ENCODE results near the gene ABCB8.

The ABCB8 gene

DNA sequence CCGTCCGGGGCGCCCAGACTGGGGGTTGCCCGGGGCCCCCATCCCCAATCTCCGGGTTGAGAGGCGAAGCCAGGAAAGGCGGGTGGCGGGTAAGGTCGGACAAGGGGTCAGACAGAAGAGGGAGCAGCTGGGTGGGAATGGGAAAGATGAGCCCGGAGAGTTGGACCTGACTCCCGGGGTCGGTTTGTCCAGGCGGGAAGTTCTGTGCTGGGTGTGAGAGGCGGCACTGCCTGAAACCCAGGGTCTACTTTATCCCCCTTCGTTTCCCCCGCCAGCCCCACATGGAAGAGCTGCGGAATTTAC is 31.8 kb downstream of the ABCB8 start:
- in situ Hi-C loops (cut with HindIII; ENCODE audit: low pct_unique_long_range_greater_than_20kb, low sequenced_read_pairs) = no loop called here
- DNase-seq (ENCODE audit: low read depth in 1 of 2, low spot score in 1 of 2) = no peak
- no peak for TF ChIP-seq JUND (IDR thresholded peaks at IDR 0.05; ENCODE audit: low read depth)

DNA sequence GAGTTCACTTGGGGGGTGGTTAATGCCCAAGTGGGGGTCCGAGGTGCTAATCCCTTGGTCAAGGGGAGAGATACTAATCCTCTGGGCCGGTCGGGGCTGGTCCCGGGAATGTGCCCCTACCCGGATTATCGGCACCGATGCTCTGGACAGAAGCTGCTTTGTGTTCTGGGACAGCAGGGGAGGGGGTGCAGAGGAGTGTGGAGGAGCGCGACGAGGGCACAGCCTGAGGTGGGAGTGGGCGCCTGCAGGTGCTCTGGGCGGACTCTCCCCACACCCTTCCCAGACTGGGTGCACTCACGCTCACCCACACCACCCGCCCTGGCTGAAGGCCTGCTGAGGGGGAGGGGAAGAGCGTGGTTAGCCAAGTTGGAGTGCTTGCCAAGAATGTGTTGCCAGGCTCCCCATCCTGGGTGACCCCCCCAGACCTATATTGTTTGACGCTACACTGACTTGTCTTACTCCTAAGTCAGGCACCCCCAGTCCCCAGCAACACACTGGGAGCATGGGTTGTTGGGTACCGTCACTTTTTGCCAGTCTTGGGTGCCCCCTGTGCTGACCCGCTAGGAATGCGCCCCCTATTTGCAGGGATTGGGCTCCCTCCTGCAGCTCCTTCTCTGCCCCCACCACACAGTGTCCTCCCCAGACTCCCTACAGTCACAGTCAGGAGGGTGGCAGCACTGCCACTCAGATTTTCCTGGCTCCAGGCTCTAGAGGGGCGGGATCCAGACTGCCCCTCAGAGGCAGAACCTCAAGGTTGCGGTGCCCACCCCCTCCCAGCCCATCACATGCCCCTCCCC is 32.4 kb downstream of the ABCB8 start:
- TF ChIP-seq JUND (IDR thresholded peaks at IDR 0.05; ENCODE audit: low read depth) = no peak
- in situ Hi-C loops (cut with HindIII; ENCODE audit: low pct_unique_long_range_greater_than_20kb, low sequenced_read_pairs) = no loop called here
- peak in 1 of 2 experiments; percentile 68 for DNase-seq (ENCODE audit: low read depth in 1 of 2, low spot score in 1 of 2)

DNA sequence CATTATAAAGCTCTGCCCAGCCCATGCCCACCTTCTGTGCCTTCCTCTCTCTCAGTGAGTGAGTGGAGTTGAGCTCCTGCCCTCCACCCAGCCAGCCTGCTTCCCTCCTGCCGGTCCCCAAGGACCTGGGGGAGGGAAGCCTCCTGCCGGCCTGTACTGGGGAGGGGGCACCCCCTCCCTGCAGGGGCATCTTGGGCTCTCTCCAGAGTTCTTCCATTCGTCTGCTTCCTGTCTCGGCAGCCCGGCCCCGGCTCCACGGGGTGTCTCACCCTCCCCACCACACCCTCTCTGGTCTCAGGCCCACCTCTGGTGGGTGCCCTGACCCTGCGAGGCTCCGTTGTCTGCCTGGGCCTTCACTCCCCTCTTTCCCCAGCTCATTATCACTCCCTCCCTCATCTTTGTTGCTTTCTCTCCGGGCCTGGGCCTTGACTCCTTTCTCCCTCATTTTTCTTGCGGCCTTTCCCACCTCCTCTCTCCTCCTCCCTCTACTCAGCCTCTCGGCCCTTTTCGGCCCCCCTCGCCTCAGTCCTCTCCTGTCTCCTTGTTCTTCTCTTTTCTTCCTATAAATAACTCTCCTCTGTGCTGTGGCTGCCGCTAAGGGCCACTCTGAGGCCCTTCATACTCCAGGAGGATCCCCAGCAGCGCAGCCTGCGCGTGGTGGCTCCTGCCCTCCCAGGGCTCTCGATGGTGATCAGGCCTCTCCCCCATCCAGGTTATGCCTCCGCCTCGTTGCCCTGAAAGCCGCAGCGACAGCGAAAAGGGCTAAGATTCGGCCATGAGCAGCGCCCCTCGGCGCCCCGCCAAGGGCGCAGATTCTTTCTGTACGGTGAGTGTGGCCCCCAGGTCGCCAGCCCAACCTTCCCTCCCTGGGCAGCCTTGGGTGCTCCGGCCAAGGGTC is 33.2 kb downstream of the ABCB8 start:
- DNase-seq (ENCODE audit: low read depth in 1 of 2, low spot score in 1 of 2) = no peak
- in situ Hi-C loops (cut with HindIII; ENCODE audit: low pct_unique_long_range_greater_than_20kb, low sequenced_read_pairs) = no loop called here
- TF ChIP-seq JUND (IDR thresholded peaks at IDR 0.05; ENCODE audit: low read depth) = no peak

GRCh38 chr7:151062111-151062398 is 33.8 kb downstream of the ABCB8 start:
- no peak for DNase-seq (ENCODE audit: low read depth in 1 of 2, low spot score in 1 of 2)
- TF ChIP-seq JUND (IDR thresholded peaks at IDR 0.05; ENCODE audit: low read depth) = no peak
- in situ Hi-C loops (cut with HindIII; ENCODE audit: low pct_unique_long_range_greater_than_20kb, low sequenced_read_pairs) = no loop called here

GRCh38 chr7:151062399-151063211 is 34.4 kb downstream of the ABCB8 start:
- no peak for TF ChIP-seq JUND (IDR thresholded peaks at IDR 0.05; ENCODE audit: low read depth)
- in situ Hi-C loops (cut with HindIII; ENCODE audit: low pct_unique_long_range_greater_than_20kb, low sequenced_read_pairs) = no loop called here
- no peak for DNase-seq (ENCODE audit: low read depth in 1 of 2, low spot score in 1 of 2)

- in situ Hi-C loops (cut with HindIII; ENCODE audit: low pct_unique_long_range_greater_than_20kb, low sequenced_read_pairs) = no loop called here
- no peak for TF ChIP-seq JUND (IDR thresholded peaks at IDR 0.05; ENCODE audit: low read depth)
- no peak for DNase-seq (ENCODE audit: low read depth in 1 of 2, low spot score in 1 of 2)
Observed at GRCh38 chr7:151063212-151063561, 34.9 kb downstream of the ABCB8 start.

GRCh38 chr7:151064454-151064853 is 36.2 kb downstream of the ABCB8 start:
- no peak for TF ChIP-seq JUND (IDR thresholded peaks at IDR 0.05; ENCODE audit: low read depth)
- in situ Hi-C loops (cut with HindIII; ENCODE audit: low pct_unique_long_range_greater_than_20kb, low sequenced_read_pairs) = no loop called here
- no peak for DNase-seq (ENCODE audit: low read depth in 1 of 2, low spot score in 1 of 2)

- TF ChIP-seq JUND (IDR thresholded peaks at IDR 0.05; ENCODE audit: low read depth) = no peak
Observed at GRCh38 chr7:151064993-151065392, 36.7 kb downstream of the ABCB8 start.

GRCh38 chr7:151065516-151065915 is 37.3 kb downstream of the ABCB8 start:
- in situ Hi-C loops (cut with HindIII; ENCODE audit: low pct_unique_long_range_greater_than_20kb, low sequenced_read_pairs) = no loop called here
- TF ChIP-seq JUND (IDR thresholded peaks at IDR 0.05; ENCODE audit: low read depth) = no peak
- no peak for DNase-seq (ENCODE audit: low read depth in 1 of 2, low spot score in 1 of 2)

More at GRCh38 chr7:151064993-151065392, 36.7 kb downstream of the ABCB8 start:
- in situ Hi-C loops (cut with HindIII; ENCODE audit: low pct_unique_long_range_greater_than_20kb, low sequenced_read_pairs) = no loop called here
- no peak for DNase-seq (ENCODE audit: low read depth in 1 of 2, low spot score in 1 of 2)

DNA sequence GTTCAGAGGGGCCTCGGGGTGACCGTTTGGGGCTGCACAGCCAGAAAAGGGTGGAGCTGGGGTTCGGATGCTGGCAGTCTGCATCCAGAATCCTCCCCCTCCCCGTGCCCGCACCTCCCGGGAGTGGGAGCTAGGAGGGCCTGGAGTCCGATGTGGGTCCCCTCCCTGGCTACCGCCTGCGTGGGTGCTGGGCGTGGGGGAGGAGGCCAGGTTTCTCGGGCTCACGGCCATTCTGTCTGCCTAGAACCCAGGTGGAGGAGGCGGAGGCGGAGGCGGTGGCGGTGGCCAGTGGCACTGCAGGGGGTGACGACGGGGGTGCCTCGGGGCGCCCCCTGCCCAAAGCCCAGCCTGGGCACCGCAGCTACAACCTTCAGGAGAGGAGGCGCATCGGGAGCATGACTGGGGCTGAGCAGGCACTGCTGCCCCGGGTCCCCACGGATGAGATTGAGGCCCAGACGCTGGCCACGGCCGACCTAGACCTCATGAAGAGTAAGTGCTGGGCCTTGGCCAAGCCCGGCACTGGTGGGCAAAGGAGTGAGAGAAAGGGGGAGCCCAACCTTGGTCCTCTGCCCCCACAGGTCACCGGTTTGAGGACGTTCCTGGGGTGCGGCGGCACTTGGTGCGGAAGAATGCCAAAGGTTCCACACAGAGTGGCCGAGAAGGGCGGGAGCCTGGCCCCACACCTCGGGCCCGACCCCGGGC is 38.2 kb downstream of the ABCB8 start:
- no peak for DNase-seq (ENCODE audit: low read depth in 1 of 2, low spot score in 1 of 2)
- TF ChIP-seq JUND (IDR thresholded peaks at IDR 0.05; ENCODE audit: low read depth) = no peak
- in situ Hi-C loops (cut with HindIII; ENCODE audit: low pct_unique_long_range_greater_than_20kb, low sequenced_read_pairs) = no loop called here

GRCh38 chr7:151068069-151068773 is 40.0 kb downstream of the ABCB8 start:
- in situ Hi-C loops (cut with HindIII; ENCODE audit: low pct_unique_long_range_greater_than_20kb, low sequenced_read_pairs) = no loop called here
- TF ChIP-seq JUND (IDR thresholded peaks at IDR 0.05; ENCODE audit: low read depth) = no peak
- DNase-seq (ENCODE audit: low read depth in 1 of 2, low spot score in 1 of 2) = no peak

All from T47D (cell line).